HepG2 (cell line): ENCODE results near the gene PDZD7.
"Not testable (repeated sequence)": the region's sequence is repeated elsewhere in the genome, so short reads cannot be mapped to it uniquely, and the experiment has no call there.

Source experiments
- CHD2 ChIP-seq: IDR thresholded peaks from 2 replicates; pipeline ENCODE4 v1.6.1; 2011; ENCODE audit warnings: low read depth, low read length, improper control_type of control experiment
- CTCF ChIP-seq: sonication (generic); formaldehyde crosslinking; IDR thresholded peaks from 2 replicates; pipeline ENCODE4 v1.5.0; 2020; ENCODE audit warnings: mild to moderate bottlenecking, missing genetic modification reagents, moderate library complexity
- FOSL2 ChIP-seq: sonication (generic); formaldehyde crosslinking; IDR thresholded peaks from 2 replicates; pipeline ENCODE4 v1.4.0; 2020; ENCODE audit warnings: missing genetic modification reagents
- GABPA ChIP-seq, 2 experiments: IDR thresholded peaks; 2 replicates each; pipeline ENCODE4 v1.6.1; 2011 to 2016; ENCODE audit warnings: low read depth in 2 of 2, low read length in 1 of 2, missing biosample characterization in 1 of 2, missing genetic modification characterization in 1 of 2
- HCFC1 ChIP-seq: fragments of 150-350 bp; IDR thresholded peaks from 2 replicates; pipeline ENCODE4 v1.6.1; 2014; ENCODE audit warnings: low read depth, low read length
- RAD51 ChIP-seq: fragments of 450-650 bp; IDR thresholded peaks from 2 replicates; pipeline ENCODE4 v1.6.1; 2016; ENCODE audit warnings: borderline replicate concordance
- RCOR2 ChIP-seq: IDR thresholded peaks from 2 replicates; pipeline ENCODE4 v1.6.1; 2016; ENCODE audit warnings: missing biosample characterization, missing genetic modification reagents
- REST ChIP-seq, 2 experiments: IDR thresholded peaks; 2 replicates each; pipeline ENCODE4 v1.6.1; 2011 to 2012; ENCODE audit warnings: low read length in 2 of 2, borderline replicate concordance in 1 of 2, low read depth in 1 of 2, mild to moderate bottlenecking in 1 of 2, moderate library complexity in 1 of 2
- SSRP1 ChIP-seq: IDR thresholded peaks from 2 replicates; pipeline ENCODE4 v1.6.1; 2016; ENCODE audit warnings: control low read depth
- TCF12 ChIP-seq, 2 experiments: fragments of 450-650 bp in 1 of 2; sonication (generic) in 1 of 2; formaldehyde crosslinking in 1 of 2; IDR thresholded peaks; 2 replicates each; pipeline versions ENCODE4 v1.6.1 to v1.8.0; 2017 to 2022; ENCODE audit warnings: antibody characterized with exemption in 1 of 2, mild to moderate bottlenecking in 1 of 2, missing genetic modification reagents in 1 of 2, moderate library complexity in 1 of 2
- ZNF501 ChIP-seq: sonication (generic); formaldehyde crosslinking; IDR thresholded peaks from 2 replicates; pipeline ENCODE4 v1.5.1; 2020; ENCODE audit warnings: mild to moderate bottlenecking, moderate library complexity, missing genetic modification reagents
- ZNF550 ChIP-seq: sonication (generic); formaldehyde crosslinking; IDR thresholded peaks from 2 replicates; pipeline ENCODE4 v1.4.0; 2020; ENCODE audit warnings: mild to moderate bottlenecking, missing genetic modification reagents, borderline replicate concordance

GRCh38 chr10:100975397-100975796, 55.5 kb downstream of the PDZD7 start:
- not testable (repeated sequence) for TF ChIP-seq SSRP1; CHD2; HCFC1; CTCF (CRISPR knock-in tag); ZNF550 (CRISPR knock-in tag); RCOR2 (CRISPR knock-in tag); FOSL2 (CRISPR knock-in tag); REST (IDR thresholded peaks at IDR 0.05; ENCODE audit: borderline replicate concordance in 1 of 2, low read depth in 1 of 2, low read length in 2 of 2); RAD51; ZNF501 (CRISPR knock-in tag); TCF12 (IDR thresholded peaks at IDR 0.05); TCF12 (CRISPR knock-in tag; IDR thresholded peaks at IDR 0.05); GABPA (IDR thresholded peaks at IDR 0.05; ENCODE audit: low read depth, low read length); GABPA (CRISPR knock-in tag; IDR thresholded peaks at IDR 0.05; ENCODE audit: low read depth)
